GM19035 (cell line): ENCODE results near the gene RASSF3.
"Not testable (repeated sequence)": the region's sequence is repeated elsewhere in the genome, so short reads cannot be mapped to it uniquely, and the experiment has no call there.

Source experiments
- ATAC-seq: cut with Tn5 transposase; IDR thresholded peaks from one replicate; pipeline ENCODE4 v1.9.1; 2021; ENCODE audit not compliant: unreplicated experiment

Gene RASSF3

DNA sequence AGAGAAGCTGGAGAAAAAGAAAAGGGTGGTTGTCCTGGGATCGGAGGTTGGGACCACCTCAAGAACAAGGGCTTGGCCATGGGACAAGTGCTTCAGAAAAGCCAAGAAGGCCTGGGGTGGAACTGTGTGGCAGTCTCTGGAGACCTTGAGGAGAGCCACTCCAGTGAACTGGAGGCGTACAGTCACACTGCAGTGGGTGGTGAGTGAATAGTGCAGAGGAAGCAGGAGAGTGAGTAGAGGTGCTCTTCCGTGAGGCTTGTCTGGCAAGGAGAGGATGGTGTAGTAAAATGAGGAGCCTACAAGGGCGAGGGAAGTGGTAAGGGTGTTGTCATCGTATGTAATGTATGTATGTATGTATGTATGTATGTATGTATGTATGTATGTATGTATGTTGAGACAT is 20.9 kb downstream of the RASSF3 start:
- no peak for ATAC-seq

DNA sequence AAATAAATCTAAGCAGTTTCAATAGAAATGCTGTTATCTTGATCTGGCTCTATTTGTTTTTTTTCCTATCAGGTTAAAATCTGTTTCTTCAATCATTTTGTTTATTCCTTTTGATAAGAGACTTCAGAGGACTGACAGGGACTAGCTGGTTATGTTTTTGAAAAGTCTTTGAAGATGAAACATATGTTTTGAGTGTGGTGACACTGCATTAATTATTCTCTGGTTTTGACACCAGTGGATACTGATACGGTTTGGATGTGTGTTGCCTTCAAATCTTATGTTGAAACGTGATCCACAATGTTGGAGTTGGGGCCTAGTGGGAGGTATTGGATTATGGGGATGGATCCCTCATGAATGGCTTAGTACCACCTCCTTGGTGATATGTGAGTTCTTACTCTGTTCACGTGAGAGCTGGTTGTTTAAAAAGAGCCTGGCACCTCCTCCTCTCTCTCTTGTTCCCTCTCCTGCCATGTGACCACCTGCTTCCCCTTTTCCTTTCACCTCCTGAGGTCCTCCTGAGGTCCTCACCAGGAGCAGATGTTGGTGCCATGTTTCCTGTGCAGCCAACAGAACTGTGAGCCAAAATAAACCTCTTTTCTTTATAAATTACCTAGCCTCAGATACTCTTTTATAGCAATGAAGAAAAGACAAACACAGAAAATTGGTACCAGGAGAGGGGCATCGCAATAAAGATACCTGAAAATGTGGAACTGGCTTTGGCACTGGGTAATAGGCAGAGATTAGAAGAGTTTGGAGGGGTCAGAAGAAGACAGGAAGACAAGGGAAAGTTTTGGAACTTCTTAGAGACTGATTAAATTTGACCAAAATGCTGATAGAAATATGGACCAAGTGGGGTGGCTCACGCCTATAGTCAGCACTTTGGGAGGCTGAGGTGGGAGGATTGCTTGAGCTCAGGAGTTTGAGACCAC is 23.0 kb downstream of the RASSF3 start:
- no peak for ATAC-seq

DNA sequence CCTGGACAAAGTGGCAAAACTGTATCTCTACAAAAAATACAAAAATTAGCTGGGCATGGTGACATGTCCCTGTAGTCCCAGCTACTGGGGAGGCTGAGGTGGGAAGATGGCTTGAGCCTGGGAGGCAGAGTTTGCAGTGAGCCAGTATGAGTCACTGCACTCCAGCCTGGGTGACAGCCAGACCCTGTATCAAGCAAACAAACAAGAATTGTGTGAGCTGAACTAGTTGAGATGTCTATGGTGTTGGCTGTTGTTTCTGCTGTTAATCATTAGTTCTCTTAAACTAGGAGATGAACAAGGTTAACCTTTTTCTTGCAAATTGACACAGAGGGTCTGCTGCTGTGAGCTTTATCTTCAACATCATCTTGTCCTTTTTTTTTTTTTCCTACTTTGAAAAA is 23.6 kb downstream of the RASSF3 start:
- no peak for ATAC-seq

- no peak for ATAC-seq
Observed at GRCh38 chr12:64634508-64635092, 24.3 kb downstream of the RASSF3 start.

DNA sequence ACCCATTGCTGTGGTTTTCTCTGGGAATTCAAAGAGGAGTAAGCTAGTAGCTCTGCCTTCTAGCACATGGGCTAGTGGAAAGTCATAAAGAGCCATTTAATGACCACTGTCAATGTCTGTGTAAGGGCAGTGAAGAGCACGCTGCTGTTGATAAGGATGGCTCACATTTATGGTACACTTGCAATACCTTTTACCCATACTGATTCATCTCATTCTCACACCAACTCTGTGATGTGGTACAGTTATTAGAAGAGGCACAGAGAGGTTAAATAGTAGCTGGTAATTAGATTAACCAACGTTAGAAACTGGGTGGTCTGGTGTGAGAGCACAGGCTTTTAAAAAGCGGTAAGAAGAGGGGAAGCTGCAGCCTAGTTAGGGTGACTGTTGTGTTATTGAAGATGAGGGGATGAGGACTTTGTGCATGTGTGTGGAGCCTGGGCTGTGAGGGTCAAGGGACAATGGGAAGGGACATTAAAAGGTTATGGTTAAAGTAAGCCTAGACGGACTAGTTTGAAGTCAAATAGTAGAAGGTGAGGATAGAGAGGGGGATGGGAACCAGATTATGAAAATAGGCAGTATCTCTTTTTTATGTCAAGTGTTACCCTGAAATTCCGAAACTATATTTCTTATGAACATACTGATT is 25.2 kb downstream of the RASSF3 start:
- no peak for ATAC-seq

- no peak for ATAC-seq
Observed at GRCh38 chr12:64636856-64637255, 26.6 kb downstream of the RASSF3 start.

GRCh38 chr12:64639466-64639865 is 29.2 kb downstream of the RASSF3 start:
- ATAC-seq = no peak

GRCh38 chr12:64646318-64646717 is 36.0 kb downstream of the RASSF3 start:
- no peak for ATAC-seq

DNA sequence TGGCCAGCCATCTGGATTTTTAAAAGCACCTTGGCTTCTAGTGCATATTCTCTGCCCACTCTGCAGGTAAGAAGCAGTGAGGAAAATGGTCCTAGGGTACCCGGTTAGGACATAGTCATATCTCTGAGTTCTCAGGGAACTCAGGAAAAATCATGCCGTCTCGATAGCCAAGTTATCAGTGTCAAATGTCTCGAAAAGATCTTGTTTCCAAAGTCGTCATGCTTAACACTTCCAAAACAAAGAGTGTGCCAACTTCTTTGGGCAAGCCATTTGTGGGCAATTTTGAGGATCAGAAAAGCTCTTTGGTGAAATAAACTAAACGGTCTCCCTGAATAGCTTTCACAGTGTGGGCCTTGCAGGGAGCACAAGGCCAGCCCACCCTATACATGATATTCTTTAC is 39.2 kb downstream of the RASSF3 start:
- ATAC-seq = no peak

- ATAC-seq = no peak
Observed at GRCh38 chr12:64650762-64651161, 40.5 kb downstream of the RASSF3 start.

DNA sequence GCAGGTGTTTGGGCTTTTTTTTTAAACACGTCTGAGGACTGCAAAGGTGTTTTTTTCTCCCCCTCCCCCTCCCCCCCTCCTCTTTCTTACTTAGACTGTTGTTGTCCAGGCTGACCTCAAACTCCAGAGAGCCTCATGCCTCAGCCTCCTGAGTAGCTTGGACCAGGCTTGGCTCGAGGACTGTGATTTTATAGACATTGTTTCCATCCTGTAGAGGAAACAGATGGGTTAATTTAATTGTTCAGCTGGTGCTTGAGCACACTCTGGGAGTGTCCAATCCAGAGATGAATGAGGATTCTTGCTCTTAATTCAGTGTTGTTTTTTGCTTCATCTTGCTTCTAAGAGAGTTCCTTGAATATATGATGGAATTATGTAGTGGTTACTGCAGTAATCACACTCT is 42.1 kb downstream of the RASSF3 start:
- ATAC-seq = no peak

GRCh38 chr12:64653123-64653522 is 42.8 kb downstream of the RASSF3 start:
- ATAC-seq = no peak

GRCh38 chr12:64653907-64654306 is 43.6 kb downstream of the RASSF3 start:
- ATAC-seq = not testable (repeated sequence)

GRCh38 chr12:64655141-64655540 is 44.8 kb downstream of the RASSF3 start:
- no peak for ATAC-seq

DNA sequence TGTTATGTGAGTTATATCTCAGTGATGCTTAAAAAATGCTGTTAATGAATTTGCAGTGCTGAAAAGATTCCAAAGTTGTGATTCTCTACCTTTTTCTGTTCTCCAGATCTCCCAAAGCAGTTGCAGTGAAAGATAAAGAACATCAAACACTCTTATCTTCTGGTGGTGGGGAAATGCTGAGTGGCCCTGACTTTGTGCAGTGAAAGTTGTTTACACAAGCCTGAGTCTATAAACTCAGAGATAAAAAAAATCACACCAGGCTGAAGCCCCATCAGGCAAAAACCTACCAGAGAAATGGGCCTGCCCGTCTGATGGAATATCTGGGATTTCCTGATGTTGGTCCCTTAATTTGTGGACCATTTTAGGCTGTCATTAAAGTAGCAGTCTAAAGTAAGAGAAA is 46.1 kb downstream of the RASSF3 start:
- no peak for ATAC-seq

GRCh38 chr12:64658892-64659481 is 48.7 kb downstream of the RASSF3 start:
- ATAC-seq = no peak

- no peak for ATAC-seq
Observed at GRCh38 chr12:64660237-64661018, 50.1 kb downstream of the RASSF3 start.

GRCh38 chr12:64663015-64663414 is 52.7 kb downstream of the RASSF3 start:
- ATAC-seq = no peak

- ATAC-seq = peak; percentile 45
Observed at GRCh38 chr12:64665514-64665913, 55.2 kb downstream of the RASSF3 start.

DNA sequence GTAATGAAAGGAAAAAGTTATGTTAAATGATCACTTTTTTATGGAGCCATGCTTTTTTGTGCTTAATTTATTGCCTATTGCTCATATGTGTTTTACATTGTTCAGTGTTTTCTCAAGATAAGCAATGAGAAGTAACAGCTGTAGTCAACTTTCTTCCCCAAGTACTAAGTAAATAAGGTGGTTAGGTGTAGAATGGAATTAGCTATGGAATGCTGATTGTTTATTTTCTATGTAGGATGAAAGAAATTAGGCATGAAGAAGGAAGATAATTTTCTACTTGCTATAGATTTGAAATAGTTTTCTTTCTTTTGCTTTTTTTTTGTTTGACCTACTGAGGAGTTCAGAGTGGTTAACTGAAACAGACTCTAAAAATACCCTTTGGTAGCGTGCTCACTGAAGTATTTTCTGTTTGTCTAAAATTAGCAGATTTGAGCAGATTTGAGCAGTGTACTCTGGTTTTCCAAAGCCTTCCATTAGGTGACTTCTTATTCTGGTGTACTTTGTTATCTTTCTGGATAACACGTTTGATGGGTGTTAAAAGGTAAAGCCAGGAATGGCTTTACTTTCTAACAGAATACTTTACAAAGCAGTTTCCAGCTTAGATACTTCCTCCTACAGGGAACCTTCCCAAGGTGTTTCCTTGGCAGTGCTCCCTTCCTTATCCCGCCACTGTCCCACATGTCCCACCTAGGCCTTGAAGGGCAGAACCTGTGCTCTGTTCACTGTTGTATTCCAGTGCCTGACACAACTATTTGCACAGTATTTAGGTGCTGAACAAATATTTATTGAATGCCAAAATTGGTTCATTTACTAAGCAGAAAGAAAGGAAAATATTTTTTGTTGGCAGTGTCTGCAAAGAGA is 56.0 kb downstream of the RASSF3 start:
- peak; percentile 44 for ATAC-seq
